NCI-H2196 (cell line): Measurements from ENCODE around the gene PRKCSH.
A peak's percentile ranks its signal among the peaks of the same experiment; 100 is the strongest.
"Not testable (repeated sequence)": the region's sequence is repeated elsewhere in the genome, so short reads cannot be mapped to it uniquely, and the experiment has no call there.

ENCODE experiments used
- DNase-seq: peaks from one replicate; lab custom pipeline; 2025; ENCODE audit not compliant: unreplicated experiment; lab: John Stamatoyannopoulos, UW

Gene PRKCSH

DNA sequence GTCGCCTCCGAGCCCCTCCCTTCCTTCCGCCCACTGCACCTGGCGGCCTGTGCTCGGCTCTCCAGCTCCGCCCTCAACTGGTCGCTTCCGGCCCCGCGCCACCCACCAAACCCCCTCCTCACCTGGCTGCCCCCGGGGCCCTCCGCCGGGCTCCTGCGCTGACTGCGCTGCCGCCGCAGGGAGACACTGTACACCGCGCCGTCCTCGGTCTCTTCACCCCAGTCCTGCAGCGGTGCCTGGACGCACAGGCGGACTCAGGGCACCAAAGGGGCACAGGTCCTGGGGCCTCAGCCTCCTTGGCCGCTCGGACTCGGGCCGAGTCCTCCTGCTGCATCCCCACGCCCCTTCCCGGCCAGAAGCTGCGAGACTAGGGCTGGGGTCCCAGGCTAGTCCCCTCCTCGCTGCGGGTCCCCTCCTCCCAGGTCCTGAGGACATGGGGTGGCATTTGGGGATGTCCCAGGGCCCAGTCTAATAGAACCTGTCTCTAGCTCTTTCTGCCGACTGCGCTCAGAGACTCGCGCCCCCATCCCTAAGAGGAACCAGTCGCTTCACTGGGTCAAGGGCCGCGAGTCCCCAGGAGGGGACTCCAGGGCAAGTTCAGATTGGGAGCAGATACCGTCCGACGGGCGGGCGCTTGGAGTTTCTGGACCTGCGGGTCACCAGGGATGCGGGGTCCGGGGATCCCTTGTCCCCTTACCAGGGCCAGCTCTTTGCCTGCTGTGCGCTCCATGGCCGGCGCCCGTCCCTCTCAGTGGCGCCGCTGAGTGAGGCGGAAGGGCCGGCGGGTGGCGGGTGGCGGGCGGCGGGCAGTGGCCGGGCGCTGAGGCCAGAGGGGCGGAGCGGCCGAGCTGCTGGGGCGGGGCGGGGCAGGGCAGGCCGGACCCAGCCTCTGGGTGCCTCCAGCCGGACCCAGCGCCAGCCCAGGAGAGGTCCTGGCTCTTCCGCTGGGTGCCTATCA, 16.6 kb upstream of the PRKCSH start, which contains the start of gene RGL3:
Gene RGL3, minus strand, starts transcription at position 766 of the 958 bp plus-strand sequence. Its CDS starts 36 bp downstream, at position 730.
- peak; percentile 65 for DNase-seq

GRCh38 chr19:11420429-11421370, 14.7 kb upstream of the PRKCSH start:
- DNase-seq, result no peak

GRCh38 chr19:11421371-11422098, 13.9 kb upstream of the PRKCSH start:
- DNase-seq, result no peak

DNA sequence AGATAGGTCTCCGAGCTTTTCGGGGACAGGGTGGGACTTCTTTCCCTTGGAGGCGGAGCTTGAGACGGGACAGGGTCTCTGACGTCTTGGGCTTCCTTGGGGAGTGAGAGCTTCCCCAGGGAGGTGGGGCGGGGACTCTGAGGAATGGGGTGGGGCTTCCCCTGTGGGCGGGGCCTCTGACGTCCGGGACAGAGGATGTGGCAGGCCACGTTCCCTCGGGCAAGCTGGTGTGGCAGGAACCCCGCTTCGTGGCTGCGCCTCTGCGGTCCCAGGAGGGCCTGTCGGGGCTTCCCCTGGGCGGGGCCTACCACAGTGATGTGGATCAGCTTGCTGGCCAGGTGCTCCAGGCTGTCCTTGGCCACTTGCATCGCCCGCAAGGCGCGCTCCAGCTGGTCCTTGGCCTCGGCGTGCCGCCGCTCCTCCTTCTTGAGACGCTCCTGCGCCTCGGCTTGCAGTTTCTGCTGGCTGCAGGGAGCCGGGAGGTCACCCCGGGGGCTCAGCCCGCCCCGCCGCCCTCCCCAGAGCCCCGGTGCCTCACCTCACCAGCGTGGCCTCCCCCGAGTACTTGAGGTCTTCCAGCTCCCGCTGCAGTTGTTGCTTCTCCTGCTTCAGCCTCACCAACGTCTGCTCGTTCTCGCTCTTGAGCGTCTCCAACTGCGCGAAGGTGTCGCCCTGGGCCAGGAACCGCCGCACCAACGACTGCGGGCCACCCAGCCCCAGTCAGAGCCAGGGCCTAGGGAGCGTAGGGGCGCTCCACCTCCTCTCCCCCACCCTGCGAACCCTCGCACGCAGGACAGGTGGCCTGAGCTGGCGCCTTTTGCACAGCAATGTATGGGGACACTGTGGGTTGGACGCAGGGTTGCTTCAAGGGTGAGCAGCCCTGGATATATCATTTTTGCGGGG, 13.0 kb upstream of the PRKCSH start:
- DNase-seq, result no peak

- DNase-seq, result no peak
Observed at GRCh38 chr19:11423164-11423790, 12.2 kb upstream of the PRKCSH start.

DNA sequence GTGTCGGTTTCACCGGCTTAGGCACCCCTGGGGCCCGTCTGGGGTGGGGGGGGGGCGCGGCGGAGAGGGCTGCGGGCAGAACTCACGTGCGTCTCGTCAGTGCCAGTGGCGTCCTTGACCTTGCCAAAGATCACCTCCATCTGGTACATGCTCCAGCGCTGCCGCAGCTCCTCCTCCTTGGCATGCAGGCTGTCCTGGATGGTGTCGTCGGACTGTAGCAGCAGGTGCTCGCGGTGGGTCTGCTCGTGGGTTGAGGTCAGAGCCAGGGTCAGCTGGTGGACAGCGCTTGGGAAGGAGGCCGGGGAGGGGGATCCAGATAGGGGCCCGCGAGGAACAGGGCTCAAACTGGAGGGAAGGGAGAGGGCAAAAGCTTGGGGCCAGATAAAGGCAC, 11.6 kb upstream of the PRKCSH start:
- DNase-seq, result no peak

GRCh38 chr19:11425719-11426457, 9.5 kb upstream of the PRKCSH start:
- DNase-seq, result no peak

GRCh38 chr19:11426656-11427055, 8.8 kb upstream of the PRKCSH start:
- DNase-seq, result no peak

- not testable (repeated sequence) for DNase-seq
Observed at GRCh38 chr19:11433526-11433925, 1.9 kb upstream of the PRKCSH start.

GRCh38 chr19:11434703-11435056, 755 bp upstream of the PRKCSH start:
- no peak for DNase-seq

- DNase-seq, result no peak
Observed at GRCh38 chr19:11435833-11436313, 438 bp downstream of the PRKCSH start.

DNA sequence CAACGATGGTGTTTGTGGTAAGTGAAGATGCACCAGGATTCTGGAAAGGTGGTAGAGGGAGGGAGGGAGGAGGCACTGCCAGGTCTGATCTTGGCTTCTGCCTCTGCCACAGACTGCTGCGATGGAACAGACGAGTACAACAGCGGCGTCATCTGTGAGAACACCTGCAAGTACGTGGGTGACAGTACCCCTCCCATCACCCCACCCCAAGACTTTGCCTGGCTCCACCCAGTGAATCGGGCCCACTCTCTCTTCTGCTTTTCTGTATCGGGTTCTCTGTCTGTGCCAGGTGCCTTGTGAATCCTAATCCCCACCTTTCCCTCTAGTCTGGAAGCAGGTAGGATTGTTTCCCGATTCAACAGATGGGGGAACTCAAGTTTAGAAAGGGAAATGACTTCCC, 2.5 kb downstream of the PRKCSH start:
- DNase-seq, result no peak

DNA sequence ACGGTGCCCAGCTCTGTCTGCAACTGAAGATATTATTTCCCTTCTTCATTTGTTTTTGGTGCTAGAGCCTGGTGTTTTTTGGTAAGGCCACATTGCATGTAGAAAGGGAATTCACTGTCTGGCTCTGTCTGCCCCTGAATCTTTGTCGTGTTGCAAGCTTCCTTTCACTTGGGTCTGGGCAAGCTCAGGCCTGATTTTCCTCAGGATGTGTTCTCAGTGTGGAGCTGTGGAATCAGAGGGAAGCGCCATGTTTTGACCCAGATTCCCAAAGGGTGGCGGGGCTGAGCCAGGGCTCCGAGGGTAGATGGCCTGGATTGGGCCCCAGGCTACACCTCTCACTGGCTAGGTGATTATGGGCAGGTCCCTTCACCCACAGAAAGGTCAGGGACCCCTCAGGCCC, 8.6 kb downstream of the PRKCSH start:
- no peak for DNase-seq

DNA sequence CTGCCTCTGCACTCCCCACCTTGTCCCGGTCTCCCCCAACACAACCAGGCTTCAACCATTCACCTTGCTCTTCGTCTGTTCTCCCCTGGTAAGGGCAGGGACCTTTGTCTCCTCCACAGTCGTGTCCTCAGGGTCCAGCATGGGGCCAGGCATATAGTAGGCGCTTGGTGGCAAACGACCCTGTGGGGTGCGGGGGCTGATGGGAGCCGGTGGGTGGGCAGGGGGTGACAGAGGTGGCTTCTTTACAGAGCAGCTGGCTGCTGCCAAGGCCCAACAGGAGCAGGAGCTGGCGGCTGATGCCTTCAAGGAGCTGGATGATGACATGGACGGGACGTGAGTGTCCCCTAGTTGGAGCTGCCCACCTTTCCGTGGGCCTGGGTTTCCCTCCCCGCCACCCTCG, 9.7 kb downstream of the PRKCSH start:
- DNase-seq, result no peak

GRCh38 chr19:11446271-11446651, 10.8 kb downstream of the PRKCSH start:
- no peak for DNase-seq

DNA sequence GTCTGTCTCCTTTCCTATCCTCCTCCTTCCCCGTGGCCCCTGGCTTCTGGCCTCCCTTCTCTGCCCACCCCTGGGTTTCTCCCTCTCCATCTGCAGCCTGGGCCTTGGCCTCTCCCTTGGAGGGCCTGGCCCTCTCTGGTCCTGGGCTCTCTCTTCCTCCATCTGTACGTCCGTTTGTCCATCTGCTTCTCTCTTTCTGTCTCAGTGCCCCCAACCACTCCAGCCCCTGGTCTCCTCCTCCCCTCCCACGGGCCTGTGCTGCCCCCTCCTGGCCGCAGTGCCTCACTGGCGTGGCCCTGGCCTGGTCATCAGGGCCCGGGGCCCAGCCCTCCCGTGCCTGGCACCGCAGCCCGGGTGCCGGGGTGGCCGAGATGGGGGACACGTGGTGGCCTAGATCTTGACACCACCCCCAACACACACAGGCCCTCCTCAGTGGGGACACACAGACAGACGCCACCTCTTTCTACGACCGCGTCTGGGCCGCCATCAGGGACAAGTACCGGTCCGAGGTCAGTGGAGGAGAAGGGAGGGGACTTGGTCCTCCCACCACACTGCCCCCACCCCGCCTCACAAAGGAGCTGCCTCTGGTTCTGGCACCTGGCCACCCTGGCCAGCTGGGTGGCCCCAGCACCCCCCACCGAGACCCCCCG, 11.3 kb downstream of the PRKCSH start:
- DNase-seq, result peak; percentile 58

DNA sequence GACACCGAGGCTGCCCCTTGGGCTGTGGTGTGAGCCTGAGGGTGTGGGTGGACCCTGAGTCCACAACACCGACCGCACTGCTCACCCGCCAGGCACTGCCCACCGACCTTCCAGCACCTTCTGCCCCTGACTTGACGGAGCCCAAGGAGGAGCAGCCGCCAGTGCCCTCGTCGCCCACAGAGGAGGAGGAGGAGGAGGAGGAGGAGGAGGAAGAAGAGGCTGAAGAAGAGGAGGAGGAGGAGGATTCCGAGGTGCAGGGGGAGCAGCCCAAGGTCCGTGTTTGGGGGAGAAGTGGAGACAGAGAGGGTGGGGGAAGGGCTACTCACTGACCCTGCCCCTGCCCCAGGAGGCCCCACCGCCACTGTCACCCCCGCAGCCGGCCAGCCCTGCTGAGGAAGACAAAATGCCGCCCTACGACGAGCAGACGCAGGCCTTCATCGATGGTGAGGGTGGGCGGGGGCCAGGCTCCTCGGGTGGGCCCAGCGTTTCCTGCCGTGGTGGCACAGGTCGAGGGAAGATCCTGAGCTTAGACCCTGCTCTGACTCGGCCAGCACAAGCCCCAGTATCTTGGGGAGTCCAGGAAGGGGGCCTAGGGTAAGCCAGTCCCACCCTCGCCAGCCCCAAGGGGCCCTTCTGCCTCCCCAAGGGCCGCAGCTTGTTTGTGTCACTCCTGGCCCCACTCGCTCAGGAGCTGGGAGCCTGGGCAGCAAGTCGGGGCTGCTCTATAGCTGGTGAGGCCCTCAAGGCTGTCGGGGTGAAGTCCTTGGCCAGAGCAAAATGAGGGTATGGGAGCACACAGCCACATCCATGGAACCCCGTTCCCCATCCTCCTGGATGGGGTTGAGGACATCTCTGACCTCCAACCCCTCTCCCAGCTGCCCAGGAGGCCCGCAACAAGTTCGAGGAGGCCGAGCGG, 12.2 kb downstream of the PRKCSH start:
- DNase-seq, result no peak
